HT-29 (cell line): ENCODE results near the gene C9orf50. TPM values are rescaled to one million over a fixed set of nuclear protein-coding genes. Genes with fewer than 3 reads are reported as not detected.
"Not testable (repeated sequence)": the region's sequence is repeated elsewhere in the genome, so short reads cannot be mapped to it uniquely, and the experiment has no call there.

Experiments used
- DNase-seq: peaks from one replicate; pipeline ENCODE4 v3.0.0-alpha.2; 2015; ENCODE audit warnings: low spot score
- total RNA-seq: library from RNA; depleted of rRNA; stranded (reverse); fragments of >200 nt; shearing (Covaris generic); gene quantifications from 2 replicates; pipeline ENCODE4 v1.2.3, GENCODE V29; 2014

The C9orf50 gene
- total RNA-seq, 1 experiment from 2014 or later = not detected

- no peak for DNase-seq
Observed at GRCh38 chr9:129648092-129648763, 27.3 kb upstream of the C9orf50 start.

GRCh38 chr9:129647635-129648034 lies 26.7 kb upstream of the C9orf50 start:
- no peak for DNase-seq

GRCh38 chr9:129646654-129647053 lies 25.8 kb upstream of the C9orf50 start:
- DNase-seq = no peak

DNA sequence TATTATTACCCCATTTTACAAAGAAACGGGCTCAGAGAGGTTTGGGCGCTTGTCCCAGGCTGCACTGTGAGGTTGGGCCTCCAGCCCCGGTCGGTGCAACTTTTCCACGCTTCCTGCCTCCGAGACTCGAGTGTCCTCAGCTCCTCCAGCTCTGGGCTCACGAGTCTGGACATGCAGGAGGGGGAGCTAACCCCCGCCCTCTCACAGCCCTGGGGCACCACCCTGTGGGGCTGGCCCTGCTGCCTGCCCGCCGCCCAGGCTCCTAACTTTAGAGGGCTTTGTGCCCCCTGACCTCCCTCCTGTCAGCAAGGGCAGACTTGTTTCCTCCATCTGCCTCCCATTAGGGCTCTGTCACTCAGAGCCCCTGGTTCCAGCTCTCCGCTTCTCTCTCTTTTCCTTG lies 25.4 kb upstream of the C9orf50 start:
- no peak for DNase-seq

- DNase-seq = no peak
Observed at GRCh38 chr9:129644902-129645301, 24.0 kb upstream of the C9orf50 start.

GRCh38 chr9:129644365-129644764 lies 23.5 kb upstream of the C9orf50 start:
- no peak for DNase-seq

DNA sequence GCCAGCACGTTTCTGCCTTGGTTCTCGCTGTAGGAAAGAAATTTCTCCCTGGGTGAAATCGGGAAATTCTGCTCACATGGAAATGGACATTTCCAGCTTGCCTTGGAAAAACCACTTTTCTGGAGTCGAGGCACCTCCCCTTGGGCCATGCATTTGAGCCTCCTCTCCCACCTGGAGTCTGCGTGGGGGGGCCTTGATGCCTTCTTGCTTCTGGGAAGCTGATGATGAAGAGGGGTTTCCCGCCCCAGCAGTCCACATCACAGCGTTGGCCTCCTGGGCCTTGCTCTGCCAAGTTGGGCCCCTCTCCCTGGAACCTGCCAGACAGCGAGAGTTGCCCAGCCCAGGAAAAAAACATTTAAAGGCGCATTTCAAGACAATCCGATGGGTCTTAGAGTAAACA lies 22.8 kb upstream of the C9orf50 start:
- DNase-seq = no peak

DNA sequence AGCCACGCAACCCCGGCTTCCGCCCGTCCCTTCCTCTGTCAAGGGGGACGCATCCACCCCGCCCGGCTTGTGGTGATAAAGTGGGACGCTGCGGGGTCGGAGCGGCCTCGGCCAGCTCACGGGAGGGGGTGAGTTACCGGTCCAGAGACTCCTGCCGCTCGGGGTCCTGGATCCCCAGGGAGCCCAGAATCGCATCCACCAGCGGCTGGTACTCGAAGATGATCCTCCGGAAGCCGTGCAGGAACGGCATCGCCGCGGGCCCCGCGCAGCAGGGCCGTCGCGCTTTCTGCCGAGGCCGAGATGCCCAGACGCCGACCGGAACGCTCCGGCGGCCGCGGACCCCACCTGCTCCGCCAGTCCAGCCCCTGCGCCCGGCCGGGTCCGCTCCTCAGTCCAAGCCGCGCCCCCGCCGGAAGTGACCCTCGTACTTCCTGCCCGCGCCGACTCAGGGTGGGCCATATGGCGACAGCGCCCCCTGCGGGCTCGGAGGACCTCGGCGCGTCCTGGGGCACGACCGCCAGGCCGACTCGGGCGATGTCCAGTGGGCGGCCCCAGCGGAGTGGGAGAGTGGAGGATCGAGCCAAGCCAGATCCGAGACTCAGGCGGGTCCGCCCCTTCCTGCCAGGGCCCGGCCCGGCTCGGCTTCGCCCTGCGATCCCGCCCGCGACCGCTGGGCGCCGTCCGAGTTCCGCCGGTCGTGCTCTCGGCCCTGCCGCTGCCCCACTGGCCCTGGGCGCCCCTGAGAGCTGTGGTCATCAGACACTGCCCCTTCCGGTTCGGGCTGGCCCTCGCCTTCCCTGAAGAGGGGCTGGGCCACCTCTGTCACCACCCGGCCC lies 21.1 kb upstream of the C9orf50 start, which contains the start of gene ASB6:
Gene ASB6, minus strand, starts transcription at position 402 of the 836 bp plus-strand sequence. Its CDS starts 152 bp downstream, at position 250.
- DNase-seq = peak; percentile 98

DNA sequence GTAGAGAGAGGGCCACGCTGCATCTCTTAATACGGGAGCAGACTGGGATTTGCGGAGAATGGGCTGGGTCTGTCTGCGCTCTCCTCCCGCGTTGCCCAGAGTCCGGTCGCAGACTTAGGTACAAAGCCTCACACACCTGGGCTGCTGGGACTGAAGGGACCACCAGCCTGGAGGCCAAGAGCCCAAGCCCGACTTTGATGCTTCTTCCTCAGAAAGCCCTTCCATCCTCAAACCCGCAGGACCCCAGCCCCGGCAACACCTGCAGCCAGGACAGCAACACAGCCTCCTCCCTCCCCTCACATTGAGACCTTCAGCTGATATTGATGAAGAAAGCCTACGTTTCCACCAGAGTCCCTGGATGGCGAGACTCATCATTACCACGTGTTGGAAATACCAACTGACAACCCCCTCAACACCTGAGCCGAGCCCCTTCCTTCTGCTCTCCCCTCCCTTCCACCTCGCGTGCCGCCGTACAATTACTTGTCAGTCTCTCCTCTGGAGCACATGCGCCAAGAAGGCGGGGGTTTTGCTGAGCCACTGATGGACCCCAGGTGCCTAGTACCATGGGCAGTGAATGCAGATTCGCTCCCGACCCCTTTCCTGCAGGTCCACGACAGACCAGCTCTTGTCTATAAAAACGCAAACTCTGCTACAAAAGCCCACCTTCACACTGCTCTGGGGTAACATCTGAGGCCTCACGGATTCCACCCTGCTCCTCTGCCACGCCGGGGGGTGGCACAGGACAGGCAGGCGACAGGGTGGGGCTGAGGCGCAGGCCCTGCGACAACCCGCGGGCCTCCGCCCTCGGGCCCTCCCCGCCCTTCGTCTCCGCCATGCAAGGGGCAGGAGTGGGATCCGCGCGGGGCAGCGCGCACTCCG lies 20.2 kb upstream of the C9orf50 start:
- peak; percentile 13 for DNase-seq

DNA sequence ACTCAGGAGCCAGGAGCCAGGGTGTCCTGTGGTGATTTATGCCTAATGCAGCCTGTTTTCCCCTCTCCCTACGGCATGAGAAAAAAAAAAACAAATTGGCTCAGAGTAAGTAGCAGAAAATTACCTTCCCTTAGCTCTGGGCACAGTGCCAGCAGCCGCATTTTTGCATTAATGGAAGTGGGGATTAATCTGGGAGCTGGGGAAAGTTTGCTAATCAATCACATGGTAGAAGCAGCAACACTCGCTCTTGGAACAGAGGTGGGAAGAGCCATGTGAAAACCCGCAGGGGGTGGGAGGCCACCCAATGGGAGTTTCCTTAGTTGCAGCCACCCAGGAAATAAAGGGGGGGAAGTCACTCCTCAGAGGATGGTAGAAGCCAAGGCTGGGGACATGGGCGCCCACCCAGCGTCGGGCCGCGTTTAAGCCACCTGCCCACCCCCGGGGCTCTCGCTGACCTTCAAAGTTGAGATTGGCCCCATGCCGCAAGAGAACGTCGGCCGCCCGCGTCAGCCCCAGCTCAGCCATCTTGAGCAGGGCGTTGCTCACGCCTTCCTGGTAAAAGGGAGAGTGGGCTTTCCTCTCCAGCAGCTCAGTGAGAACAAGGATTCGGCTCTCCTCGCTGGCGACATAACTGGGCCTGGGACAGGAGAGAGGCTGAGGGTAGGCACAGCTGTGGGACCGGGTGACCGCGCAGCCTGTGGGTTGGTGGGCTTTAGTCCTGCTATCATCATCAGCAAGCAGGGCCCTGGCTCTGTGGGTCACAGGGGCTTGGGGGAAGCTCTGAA lies 19.4 kb upstream of the C9orf50 start:
- DNase-seq = peak; percentile 38

DNA sequence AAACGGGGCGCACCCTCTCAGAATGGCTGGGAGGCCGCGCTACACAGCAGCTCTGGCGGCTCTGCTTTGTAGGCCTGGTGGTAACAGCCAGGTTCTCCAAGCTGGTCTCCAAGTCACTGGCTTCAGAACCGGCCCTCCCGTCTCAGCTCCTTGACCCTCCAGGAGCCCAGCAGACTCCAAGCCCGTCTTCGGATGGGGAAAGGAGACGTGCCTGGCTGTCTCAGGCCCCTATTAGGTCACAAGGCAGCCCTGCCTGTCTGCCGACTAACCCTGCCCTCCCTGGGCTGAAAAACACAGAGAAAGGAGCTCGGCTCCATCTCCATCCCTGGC lies 18.8 kb upstream of the C9orf50 start:
- DNase-seq = no peak

GRCh38 chr9:129639034-129639630 lies 18.2 kb upstream of the C9orf50 start:
- DNase-seq = no peak

DNA sequence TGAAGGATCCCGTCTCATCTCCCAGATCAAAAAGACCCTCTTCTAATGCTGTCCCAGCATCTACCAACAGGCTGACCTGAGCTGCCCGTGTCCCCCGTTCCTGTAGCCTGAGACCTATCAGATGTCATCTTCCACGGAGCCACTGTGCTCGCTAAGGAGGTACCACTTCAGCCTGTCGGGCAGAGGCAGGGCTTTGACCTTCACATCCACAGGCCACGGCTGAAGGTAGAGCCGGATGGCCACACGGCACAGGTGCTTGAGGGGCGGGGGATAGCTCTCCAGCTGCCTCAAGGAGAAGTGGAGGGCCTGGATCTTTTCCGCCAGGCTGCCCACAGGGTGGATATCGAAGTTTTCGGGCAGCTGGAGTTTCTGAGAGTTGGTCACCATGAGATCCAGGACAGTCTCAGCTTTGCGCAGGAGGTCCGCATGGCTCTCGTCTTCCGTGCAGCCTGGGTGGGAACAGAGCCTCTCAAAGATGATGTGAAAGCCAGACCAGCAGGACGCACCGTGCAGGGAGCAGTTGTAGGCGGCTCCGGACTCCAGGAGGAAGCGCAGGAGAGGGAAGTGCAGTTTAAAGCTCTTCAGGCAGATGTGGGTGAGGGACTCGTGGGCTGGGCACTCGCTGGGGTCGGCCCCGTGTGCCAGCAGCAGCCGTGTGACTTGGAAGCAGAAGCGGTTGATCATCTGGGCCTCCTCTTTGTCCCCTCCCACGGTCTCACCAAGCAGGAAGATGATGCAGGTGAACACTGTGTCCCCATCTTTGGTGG lies 17.0 kb upstream of the C9orf50 start:
- no peak for DNase-seq

- no peak for DNase-seq
Observed at GRCh38 chr9:129637102-129637501, 16.2 kb upstream of the C9orf50 start.

DNA sequence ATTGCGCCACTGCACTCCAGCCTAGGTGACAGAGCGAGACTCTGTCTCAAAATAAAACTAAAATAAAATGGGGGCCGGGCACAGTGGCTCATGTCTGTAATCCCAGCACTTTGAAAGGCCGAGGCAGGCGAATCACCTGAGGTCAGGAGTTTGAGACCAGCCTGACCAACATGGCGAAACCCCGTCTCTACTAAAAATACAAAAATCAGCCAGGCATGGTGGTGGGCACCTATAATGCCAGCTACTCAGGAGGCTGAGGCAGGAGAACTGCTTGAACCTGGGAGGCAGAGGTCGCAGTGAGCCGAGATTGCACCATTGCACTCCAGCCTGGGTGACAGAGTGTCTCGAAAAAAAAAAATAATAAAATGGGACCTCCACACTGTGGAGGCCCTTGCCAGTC lies 15.4 kb upstream of the C9orf50 start:
- DNase-seq = not testable (repeated sequence)

DNA sequence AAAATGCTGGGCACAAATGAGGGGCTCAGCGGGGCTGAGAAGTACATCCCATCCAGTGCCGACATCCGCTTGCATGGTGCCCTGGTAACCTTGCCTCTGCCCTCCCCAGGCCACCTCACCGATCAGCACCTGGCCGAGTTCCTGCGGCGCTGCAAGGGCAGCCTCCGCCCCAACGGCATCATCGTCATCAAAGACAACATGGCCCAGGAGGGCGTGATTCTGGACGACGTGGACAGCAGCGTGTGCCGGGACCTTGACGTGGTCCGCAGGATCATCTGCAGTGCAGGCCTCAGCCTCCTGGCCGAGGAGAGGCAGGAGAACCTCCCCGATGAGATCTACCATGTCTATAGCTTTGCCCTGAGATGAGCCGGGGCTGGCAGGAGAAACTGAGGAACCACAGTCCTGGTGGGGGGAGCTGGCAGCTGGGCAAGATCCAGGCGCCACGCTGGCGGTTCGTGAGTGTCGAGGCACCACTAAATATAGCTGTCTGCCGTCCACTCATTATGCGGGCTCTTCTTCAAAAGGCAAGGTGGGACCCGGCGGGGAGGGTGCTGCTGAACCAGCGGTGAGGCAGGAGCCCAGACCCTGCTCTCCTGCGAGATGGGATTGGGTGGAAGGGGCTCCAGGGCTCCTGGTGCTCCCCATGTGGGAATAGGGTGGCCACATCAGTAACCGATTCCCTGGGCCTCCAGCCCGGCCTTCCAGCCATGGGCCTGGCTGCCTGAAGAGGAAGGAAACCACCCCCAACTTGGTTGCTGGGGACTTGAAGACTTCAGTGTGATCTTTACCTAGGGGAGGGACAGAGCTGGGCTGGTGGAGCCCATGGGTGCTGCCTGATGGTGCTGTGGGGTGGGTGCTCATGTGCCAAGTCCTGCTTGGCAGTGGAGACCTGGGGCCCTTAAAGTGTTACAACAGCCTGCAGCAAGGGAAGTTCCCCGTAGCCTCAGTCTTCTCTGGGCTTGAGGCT lies 14.5 kb upstream of the C9orf50 start:
- no peak for DNase-seq

DNA sequence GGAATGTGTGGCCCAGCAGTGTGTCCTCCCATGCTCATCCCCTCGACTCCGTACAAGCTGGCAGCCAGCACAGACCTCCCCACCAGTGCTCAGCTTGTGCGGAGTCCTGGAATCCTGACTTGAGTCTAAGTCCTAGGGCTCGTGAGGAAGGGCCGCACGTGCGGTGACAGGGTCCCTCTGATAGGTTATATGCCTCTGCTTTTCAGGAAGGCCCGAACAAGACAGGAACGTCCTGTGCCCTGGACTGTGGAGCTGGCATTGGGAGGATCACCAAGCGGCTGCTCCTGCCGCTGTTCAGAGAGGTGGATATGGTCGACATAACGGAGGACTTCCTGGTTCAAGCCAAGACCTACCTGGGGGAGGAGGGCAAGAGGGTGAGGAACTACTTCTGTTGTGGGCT lies 12.9 kb upstream of the C9orf50 start:
- no peak for DNase-seq

DNA sequence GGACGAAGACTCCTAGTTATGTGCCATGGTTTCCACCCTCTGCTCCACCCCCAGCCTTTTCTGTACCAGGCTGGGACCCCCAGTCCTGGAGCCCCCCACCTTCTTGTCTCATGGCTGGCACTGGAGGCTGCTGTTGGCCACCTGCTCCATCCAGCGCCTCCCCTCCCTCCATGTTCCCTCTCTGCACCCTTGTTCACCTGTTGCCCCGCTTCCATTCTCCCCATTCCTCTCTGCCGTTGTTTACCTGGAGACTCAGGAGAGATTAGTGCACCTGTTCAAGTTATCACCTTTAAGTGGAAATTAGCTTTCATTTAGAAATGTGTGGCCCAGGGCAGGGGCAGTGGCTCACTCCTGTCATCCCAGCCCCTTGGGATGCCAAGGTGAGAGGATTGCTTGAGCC lies 12.3 kb upstream of the C9orf50 start:
- no peak for DNase-seq

DNA sequence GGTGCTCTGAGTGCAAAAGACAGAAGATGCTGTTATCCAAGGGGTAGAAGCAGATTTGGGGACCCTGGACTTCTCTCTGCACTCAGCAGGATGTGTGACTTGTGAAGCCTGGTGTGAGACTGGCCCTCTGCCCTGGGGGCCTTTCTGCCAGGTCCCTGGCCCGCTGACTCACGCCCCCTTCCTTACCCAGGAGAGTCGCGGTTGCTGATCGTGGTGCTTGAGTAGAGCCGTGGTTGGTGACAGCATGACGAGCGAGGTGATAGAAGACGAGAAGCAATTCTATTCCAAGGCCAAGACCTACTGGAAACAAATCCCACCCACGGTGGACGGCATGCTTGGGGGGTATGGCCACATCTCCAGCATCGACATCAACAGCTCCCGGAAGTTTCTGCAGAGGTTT lies 11.6 kb upstream of the C9orf50 start:
- no peak for DNase-seq
